OCI-LY1 (cell line): ENCODE results near the gene CSN1S1.

ENCODE experiments used
- CTCF ChIP-seq: fragments of 200-600 bp; sonication (generic), shearing (Covaris generic); IDR thresholded peaks from 2 replicates; pipeline ENCODE4 v1.5.1; 2017; ENCODE audit warnings: mild to moderate bottlenecking, antibody characterized with exemption, low read length, moderate library complexity, mixed read lengths
- EZH2 ChIP-seq: fragments of 200-600 bp; sonication (generic), shearing (Covaris generic); IDR thresholded peaks from 2 replicates; pipeline ENCODE4 v1.8.0; 2017; ENCODE audit warnings: borderline replicate concordance, mixed run types, mild to moderate bottlenecking, antibody characterized with exemption, low read length, moderate library complexity, mixed read lengths

GRCh38 chr4:69965628-69966027, 34.8 kb downstream of the CSN1S1 start, which contains the start of gene CSN2:
- TF ChIP-seq CTCF (no peak), EZH2 (no peak)
